Ishikawa (cell line): Measurements from ENCODE around the gene RNPEPL1.

Experiments used
- CEBPB ChIP-seq: IDR thresholded peaks from 2 replicates; pipeline ENCODE4 v1.6.1; 2012
- CREB1 ChIP-seq: IDR thresholded peaks from 2 replicates; pipeline ENCODE4 v1.6.1; 2012; ENCODE audit warnings: low read depth
- EGR1 ChIP-seq: IDR thresholded peaks from 2 replicates; pipeline ENCODE4 v1.6.1; 2012
- EP300 ChIP-seq: IDR thresholded peaks from 2 replicates; pipeline ENCODE4 v1.6.1; 2012; ENCODE audit warnings: borderline replicate concordance
- FOXM1 ChIP-seq: IDR thresholded peaks from 2 replicates; pipeline ENCODE4 v1.6.1; 2012; ENCODE audit warnings: low read depth, borderline replicate concordance
- NFIC ChIP-seq: IDR thresholded peaks from 2 replicates; pipeline ENCODE4 v1.6.1; 2012
- RAD21 ChIP-seq: IDR thresholded peaks from 2 replicates; pipeline ENCODE4 v1.6.1; 2012; ENCODE audit warnings: low read depth
- TAF1 ChIP-seq: IDR thresholded peaks from 2 replicates; pipeline ENCODE4 v1.6.1; 2012; ENCODE audit warnings: low read depth, mild to moderate bottlenecking
- TCF12 ChIP-seq: IDR thresholded peaks from 2 replicates; pipeline ENCODE4 v1.6.1; 2012; ENCODE audit warnings: low read depth
- TEAD4 ChIP-seq: IDR thresholded peaks from 2 replicates; pipeline ENCODE4 v1.6.1; 2012
- YY1 ChIP-seq: IDR thresholded peaks from 2 replicates; pipeline ENCODE4 v1.6.1; 2012; ENCODE audit warnings: low read depth
- ZBTB7A ChIP-seq: IDR thresholded peaks from 2 replicates; pipeline ENCODE4 v1.6.1; 2012; ENCODE audit warnings: low read depth
- TF ChIP-seq, protein P1 (sequence below): IDR thresholded peaks from 2 replicates; pipeline ENCODE4 v1.6.1; 2012
- TF ChIP-seq, protein P2 (sequence below): IDR thresholded peaks from 2 replicates; pipeline ENCODE4 v1.6.1; 2012
- TF ChIP-seq, protein P3 (sequence below): IDR thresholded peaks from 2 replicates; pipeline ENCODE4 v1.6.1; 2012; ENCODE audit warnings: low read depth, mild to moderate bottlenecking

RNPEPL1 gene

DNA sequence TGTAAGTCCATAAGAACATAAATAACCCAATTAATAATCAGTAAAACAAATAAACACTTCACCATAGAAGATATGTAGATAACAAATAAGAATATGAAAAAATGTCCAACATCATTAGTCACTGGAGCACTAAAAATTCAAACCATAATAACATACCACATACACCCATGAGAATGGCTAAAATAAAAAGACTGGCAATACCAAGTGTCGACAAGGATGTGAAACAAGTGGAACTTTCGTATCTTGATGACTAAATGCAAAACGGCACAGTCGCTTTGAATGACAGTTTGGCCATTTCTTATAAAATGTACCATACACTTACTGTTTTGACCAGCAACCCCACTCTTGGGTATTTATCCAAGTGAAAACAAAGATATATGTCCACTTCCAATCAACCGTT, 37.2 kb upstream of the RNPEPL1 start:
- TF ChIP-seq CEBPB (no peak), RAD21 (no peak)
- TF ChIP-seq, protein P1, sequence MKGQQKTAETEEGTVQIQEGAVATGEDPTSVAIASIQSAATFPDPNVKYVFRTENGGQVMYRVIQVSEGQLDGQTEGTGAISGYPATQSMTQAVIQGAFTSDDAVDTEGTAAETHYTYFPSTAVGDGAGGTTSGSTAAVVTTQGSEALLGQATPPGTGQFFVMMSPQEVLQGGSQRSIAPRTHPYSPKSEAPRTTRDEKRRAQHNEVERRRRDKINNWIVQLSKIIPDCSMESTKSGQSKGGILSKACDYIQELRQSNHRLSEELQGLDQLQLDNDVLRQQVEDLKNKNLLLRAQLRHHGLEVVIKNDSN: no peak

DNA sequence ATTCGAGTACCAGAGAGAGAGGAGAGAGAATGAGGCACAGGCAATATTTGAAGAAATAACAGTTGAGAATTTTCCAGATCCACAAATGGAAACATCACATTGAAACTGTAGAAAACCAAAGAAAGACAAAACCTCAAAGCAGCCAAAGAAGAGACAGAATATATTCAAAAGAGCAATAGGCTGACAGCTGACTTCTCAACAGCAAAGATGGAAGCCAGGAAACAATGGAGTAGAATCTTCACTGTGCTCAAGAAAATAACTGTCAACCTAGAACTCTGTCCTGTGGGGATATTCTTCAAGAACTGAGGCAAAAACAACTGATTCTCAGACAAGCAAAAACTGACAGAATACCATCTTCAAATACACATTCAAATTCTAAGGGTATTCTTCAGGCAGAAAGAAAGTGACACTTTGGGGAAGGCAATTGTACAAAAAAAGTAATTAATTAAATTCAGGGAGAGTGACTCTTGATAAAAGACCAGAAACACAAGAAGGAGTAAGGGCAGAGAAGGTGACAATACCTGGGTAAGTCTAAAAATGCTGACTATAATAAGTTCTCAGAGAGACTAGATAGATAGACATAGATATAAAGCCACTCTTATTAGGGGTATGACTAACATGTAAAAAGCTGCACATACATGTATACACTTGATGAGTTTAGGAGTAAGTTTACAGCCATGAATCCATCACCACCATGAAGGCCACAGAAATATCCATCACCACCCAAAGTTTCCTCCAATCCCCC, 36.1 kb upstream of the RNPEPL1 start:
- TF ChIP-seq EGR1: no peak
- TF ChIP-seq ZBTB7A: no peak
- TF ChIP-seq NFIC: no peak
- no peak for TF ChIP-seq TEAD4
- no peak for TF ChIP-seq CEBPB
- TF ChIP-seq, protein P2, sequence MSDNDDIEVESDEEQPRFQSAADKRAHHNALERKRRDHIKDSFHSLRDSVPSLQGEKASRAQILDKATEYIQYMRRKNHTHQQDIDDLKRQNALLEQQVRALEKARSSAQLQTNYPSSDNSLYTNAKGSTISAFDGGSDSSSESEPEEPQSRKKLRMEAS: no peak
- no peak for TF ChIP-seq YY1
- no peak for TF ChIP-seq FOXM1

DNA sequence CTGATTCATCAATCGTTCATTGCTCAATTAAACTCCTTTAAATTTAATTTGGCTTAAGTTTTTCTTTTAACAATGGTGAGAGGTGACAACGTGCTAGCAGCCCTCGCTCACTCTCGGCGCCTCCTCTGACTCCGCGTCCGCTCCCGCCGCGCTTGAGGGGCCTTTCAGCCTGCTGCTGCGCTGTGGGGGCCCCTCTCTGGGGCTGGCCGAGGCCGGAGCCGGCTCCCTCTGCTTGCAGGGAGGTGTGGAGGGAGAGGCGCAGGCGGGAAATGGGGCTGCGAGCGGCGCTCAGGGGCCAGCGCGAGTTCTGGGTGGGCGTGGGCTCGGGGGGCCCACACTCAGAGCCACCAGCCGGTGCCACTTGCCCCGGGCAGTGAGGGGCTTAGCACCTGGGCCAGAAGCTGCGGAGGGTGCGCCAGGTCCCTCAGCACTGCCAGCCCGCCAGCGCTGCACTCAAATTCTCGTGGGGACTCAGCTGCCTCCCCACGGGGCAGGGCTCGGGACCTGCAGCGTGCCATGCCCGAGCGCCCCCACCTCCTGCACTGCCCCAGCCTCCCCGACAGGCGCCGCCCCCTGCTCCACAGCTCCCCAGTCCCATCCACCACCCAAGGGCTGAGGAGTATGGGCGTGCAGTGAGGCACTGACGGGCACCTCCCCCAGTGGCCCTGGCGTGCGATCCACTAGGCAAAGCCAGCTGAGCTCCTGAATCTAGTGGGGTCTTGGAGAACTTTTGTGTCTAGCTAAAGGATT, 30.1 kb upstream of the RNPEPL1 start:
- TF ChIP-seq TCF12: no peak
- TF ChIP-seq FOXM1: no peak
- TF ChIP-seq, protein P3, sequence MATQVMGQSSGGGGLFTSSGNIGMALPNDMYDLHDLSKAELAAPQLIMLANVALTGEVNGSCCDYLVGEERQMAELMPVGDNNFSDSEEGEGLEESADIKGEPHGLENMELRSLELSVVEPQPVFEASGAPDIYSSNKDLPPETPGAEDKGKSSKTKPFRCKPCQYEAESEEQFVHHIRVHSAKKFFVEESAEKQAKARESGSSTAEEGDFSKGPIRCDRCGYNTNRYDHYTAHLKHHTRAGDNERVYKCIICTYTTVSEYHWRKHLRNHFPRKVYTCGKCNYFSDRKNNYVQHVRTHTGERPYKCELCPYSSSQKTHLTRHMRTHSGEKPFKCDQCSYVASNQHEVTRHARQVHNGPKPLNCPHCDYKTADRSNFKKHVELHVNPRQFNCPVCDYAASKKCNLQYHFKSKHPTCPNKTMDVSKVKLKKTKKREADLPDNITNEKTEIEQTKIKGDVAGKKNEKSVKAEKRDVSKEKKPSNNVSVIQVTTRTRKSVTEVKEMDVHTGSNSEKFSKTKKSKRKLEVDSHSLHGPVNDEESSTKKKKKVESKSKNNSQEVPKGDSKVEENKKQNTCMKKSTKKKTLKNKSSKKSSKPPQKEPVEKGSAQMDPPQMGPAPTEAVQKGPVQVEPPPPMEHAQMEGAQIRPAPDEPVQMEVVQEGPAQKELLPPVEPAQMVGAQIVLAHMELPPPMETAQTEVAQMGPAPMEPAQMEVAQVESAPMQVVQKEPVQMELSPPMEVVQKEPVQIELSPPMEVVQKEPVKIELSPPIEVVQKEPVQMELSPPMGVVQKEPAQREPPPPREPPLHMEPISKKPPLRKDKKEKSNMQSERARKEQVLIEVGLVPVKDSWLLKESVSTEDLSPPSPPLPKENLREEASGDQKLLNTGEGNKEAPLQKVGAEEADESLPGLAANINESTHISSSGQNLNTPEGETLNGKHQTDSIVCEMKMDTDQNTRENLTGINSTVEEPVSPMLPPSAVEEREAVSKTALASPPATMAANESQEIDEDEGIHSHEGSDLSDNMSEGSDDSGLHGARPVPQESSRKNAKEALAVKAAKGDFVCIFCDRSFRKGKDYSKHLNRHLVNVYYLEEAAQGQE: no peak
- TF ChIP-seq TEAD4: no peak
- no peak for TF ChIP-seq CEBPB

DNA sequence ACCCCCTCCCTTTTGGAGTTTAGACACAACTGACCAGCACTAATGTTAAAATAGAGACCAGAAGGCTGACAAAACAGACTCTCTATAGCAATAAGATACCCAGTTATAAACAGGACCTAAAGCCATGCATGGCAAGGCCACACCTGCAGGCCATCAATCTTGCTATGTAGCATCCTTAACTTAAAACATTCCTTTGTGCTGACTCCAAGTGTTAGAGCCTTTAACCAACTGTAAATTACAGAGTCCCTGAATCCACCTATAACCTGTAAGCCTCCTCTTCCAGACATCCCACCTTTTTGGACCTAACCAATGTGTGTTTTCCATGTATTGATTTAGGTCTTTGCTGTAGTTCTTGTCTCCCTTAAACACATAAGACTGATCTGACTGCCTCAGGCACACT, 28.4 kb upstream of the RNPEPL1 start:
- TF ChIP-seq TCF12: no peak
- TF ChIP-seq ZBTB7A: no peak
- TF ChIP-seq RAD21: no peak
- TF ChIP-seq TAF1: no peak
- TF ChIP-seq, protein P2: no peak

DNA sequence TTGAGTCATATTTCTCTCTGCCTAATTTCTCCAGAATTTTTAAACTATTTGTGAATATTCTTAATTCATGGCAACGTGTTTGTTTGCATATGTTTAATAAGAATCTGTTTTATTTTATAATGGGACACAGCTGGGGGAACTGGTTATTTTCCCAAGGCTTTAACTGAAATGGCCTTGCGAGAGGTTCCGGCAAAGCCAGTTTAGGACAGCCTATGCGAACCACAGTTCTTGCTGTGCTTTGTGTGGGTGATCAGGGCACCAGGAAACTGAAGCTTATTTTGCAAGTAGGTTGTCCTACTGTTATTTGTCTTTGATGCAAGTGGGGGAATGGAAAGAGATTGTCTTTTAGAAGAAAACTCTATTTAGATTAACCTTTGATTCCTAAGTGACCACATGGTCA, 17.0 kb upstream of the RNPEPL1 start:
- TF ChIP-seq EP300: no peak
- no peak for TF ChIP-seq CREB1
- TF ChIP-seq, protein P3: no peak
- no peak for TF ChIP-seq RAD21
- TF ChIP-seq, protein P2: no peak
- no peak for TF ChIP-seq ZBTB7A
- TF ChIP-seq EGR1: no peak
- TF ChIP-seq, protein P1: no peak
- no peak for TF ChIP-seq TEAD4
- TF ChIP-seq TAF1: no peak
- no peak for TF ChIP-seq TCF12
- TF ChIP-seq CEBPB: no peak
- no peak for TF ChIP-seq NFIC
- no peak for TF ChIP-seq FOXM1
- TF ChIP-seq YY1: no peak

DNA sequence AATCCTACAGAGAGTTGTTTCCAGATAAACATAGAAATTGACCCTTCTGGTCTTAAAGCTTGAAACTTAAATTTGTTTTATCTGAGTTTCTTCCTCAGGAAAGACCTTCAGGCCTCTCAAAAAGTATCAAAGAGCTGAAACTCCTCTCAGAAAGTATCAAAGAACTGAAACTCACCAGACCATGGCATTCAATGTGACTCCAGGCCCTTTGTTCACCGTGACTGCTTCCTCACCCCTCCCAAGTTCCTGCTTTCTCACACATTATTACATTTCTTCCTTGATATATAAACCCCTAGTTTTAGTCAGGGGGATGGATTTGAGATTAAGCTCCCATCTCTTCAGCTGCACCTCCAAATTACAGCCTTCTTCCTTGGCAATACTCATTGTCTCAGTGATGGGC, 16.5 kb upstream of the RNPEPL1 start:
- TF ChIP-seq TAF1 (no peak), TEAD4 (no peak), EP300 (no peak), NFIC (no peak), FOXM1 (no peak), YY1 (no peak), CEBPB (no peak), TCF12 (no peak)
- TF ChIP-seq, protein P3: no peak
- TF ChIP-seq, protein P2: no peak
